Dermis microvascular lymphatic vessel endothelial cell (primary cell): ENCODE results near the gene TANC1. TPM values are rescaled to one million over a fixed set of nuclear protein-coding genes. Genes with fewer than 3 reads are reported as not detected.
A peak's percentile ranks its signal among the peaks of the same experiment; 100 is the strongest.

Source experiments
- DNase-seq, 2 donors: peaks; one replicate each; pipeline versions ENCODE4 v3.0.0 to v3.0.0-alpha.2; 2010; ENCODE audit warnings: low read depth in 2 of 2
- total RNA-seq: library from RNA; depleted of rRNA; stranded (reverse); fragments of >200 nt; gene quantifications from 2 replicates; pipeline ENCODE4 v1.2.1, GENCODE V29; 2014

TANC1 gene
- total RNA-seq, 1 donor from 2014 or later, result 49.7 TPM

DNA sequence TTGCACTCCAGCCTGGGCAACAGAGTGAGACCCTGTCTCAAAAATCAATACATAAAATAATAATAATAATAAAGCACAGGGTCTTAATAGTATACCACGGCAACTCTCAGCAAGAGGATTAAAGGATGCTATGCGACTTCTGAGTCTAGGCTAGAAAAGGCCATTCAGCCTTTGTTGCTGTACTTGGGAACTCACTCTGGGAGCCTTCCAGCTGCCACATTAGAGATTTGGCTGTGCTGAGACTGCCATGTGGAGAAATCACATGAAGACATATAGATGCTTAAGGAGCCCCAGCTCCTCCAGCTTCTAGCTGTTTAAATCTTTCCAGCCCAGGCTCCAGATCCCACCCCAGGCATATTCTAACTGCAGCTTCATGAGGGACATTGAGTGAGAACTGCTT, 8.2 kb upstream of the TANC1 start:
- no peak for DNase-seq

DNA sequence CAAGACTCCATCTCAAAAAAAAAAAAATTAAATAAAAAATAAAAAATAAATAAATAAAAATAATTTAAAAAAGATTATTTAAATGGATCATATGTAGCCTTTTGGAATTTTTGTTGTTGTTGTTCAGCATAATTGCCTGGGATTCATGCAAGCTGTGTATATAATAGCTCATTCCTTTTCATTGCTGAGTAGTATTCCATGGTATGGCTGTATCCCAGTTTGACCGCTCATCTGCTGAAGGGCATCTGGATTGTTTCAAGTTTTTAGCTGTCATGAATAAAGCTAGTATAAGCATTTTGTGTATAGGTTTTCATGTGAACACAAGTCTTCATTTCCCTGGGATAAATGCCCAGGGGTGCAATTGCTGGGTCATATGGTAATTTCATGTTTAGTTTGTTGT, 6.4 kb upstream of the TANC1 start:
- DNase-seq, result no peak

DNA sequence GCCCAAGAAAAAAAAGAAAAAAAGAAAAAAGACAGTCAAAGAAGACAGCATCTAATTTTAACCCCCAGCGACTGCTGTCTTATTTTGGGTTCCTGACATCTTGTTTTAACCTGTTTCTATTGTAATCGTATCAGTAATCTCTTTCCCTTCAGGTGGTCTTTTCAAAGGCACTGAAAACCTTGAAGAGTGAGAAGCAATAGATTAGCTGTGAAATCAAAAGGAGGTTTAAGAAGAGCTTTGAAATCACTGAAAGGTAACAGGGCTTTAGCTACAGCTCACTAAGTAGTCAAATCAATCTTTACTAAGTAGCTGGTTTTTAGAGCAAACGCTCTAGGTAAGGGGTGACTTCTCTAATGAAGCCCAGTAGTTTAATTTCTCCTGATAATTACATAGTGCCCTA, 5.4 kb upstream of the TANC1 start:
- no peak for DNase-seq

DNA sequence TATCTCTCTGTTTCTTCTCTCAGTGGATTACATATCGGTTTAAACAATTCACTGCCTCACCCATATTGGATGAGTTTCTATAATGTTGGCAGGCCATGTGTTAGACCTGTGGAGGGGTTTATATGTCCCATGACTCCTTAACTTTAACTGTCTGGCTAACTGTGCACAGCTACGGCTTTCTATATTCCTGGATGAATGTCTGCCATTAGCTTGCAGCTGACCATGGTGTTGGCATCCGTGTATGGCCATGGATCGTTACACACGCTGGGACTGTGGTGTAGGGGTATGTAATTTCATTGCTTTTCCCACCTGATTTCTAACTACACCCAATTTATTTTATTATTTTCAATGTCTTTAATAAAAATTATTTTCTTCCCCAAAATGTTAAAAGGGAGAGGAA, 3.3 kb upstream of the TANC1 start:
- DNase-seq, result no peak

DNA sequence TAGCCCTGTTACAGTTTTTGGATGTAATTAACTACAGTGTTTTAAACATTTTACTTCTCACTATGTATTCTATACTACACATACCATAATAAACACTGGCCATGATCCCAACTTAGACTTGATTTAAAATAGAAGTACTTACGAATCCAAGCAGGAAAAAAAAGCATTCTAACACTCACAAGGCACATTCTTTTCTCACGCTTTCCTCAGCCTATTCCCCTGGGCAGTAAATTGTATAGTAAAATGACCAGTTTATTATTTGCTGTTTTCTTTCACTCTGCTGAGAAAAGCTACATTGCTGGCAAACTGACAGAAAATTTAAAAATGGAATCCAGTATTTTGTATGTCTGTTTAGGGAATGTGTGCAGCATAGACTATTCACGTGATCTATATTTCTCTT, 2.8 kb upstream of the TANC1 start:
- DNase-seq, result no peak

DNA sequence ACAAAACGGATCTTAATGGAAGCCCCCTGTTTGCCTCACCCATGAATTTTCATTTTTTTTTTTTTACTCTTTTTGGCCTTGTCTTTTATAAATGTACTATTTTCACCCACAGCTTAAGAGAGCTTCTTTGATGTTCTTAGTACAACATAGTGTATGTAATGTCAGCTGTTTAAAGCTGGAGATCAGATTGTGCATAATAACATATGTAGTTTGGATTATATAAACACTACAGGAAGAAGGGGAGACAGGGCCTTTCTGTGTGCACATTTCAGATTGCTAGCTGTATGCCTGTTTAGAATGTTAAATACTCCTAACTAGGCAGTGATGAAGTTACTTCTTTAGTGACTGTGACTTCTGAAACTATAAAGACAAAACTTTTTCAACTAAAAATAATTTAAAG, 2.1 kb upstream of the TANC1 start:
- no peak for DNase-seq

DNA sequence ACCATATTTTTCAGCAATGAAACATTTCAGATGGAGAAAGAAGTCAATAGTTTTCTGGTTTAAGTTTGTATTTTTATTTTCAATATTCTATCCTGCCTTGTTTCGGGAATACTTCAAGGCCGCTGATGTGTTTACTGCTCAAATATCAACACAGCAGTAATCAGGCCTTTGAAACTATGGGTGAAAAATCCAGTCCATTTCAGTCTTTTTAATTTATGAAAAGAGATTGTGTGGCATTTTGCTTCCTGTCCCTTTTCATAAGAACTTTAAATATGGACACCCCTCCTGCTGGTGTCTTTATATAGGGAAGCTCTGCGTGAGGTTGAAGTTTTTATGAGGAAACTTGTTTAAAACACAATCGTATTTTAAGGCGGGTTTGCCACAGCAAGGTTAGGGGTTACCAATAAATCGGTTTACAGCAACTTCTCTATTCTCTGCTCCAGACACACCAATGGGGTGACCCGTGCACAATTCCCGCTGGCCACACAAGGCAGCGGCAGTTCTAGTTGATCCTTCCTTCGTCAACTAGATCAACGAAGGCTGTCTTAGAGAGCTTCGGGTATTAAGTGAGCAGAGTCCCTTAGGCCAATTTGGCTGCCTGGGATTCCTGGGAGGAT, 1.2 kb upstream of the TANC1 start:
- DNase-seq, result no peak

DNA sequence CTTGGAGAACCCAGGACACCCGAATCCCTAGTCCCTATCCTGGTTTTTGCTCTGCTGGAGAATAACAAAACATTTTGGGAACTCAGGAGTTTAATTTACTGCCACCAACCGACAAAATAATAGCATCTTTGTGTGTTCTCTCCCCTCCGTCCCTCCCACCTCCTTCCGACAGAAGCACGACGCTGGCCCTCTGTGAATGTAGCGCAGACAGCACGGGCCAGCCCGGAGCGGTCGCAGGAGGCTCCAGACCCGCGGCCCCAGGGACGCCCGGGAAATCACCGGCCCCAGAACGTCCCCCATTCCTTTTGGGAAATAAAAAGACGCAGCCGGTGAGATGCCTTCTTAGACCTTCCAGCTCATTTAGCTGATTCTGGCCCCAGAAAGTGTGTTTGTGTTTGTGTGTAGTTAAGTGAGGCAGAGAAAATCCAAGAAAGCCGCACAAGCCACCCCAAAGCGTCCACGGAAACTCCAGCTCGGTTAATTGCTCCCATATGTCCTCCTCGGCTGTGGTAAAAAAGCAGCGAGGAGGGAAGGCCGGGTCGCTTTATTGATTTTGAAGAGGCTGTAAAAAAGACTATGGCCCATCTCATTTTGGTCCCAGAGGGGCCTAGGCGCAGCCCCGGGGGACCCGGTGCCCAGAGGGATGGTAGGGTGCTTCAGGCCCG, 577 bp upstream of the TANC1 start:
- DNase-seq, result peak in 1 of 2 donors; percentile 43

DNA sequence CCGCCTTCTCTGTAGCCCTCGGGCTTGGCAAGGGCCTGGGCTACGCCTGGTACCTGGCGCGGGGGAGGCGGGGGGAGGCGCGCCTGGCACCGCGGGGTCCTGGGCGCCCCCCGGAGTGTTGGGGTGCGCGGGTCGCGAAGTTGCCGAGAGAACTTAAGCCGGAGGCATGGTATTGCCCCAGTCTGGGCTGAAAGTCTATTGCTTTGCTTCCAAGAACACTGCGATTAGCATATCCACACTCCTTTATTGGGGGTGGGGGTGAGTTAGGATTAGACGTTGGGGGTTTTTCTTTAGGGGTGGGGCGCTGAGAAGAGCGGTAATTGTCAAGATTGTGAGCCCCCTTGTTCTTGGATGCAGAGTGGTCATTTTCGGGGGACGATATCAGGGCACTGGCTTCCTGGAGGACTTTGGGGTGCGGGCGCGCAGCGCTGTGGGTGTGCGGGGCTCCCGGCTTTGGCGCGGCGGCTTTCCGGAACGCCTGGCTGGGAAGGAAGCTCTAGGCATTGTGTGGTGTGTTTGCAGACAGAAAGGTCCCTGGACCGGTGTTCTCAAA, 798 bp downstream of the TANC1 start:
- peak in 1 of 2 donors; percentile 31 for DNase-seq

DNA sequence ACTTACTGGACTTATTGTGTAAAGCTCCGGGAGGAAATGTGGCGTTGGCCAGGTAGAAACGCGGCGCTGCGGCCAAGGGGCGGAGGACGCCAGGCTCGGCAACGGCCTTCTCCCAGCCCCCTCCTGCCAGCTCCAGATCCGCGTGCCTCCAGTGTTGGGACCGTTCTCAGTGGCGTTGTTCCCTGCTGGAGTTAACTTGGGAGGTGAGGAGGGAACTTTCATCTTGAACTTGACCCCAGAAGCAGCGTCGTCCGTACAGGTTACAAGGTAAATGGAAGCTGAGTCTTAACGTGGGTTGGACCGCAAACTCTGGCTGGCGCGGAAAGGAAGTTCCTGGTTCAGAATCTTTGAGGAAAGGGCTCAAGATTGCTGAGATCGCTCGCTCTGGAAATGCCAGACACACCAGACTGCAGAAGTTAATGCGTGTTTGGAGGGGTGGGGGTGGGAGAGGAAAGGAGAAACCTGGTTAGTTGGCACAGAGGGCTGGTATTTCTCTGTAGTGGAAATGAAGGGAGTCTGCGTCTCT, 1.3 kb downstream of the TANC1 start:
- peak in 1 of 2 donors; percentile 49 for DNase-seq

DNA sequence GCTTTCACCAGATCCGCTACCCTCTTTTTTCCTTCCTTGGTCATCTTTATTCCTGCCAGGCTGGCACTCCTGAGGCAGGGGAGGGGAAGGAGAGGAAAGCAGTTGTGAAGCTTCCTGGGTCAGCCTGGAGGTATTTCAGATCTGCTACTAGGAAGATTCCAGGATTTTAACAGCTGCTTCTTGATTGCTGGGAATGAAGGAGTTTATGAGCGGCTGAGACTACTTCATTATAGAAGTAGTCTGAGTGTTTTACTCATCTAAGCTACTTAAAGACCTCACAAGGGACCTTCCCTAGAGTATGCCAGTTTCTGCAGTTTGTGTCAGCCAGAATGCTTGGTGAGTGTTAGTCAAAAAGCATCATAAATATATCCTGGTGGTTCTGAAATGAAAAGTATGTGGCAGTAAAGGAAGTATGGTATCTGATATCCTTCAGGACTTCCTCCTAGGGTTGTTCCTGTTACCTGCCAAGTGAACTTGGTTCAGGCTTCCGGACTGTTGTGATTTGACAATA, 1.9 kb downstream of the TANC1 start:
- peak; percentile 36 to 61 for DNase-seq

DNA sequence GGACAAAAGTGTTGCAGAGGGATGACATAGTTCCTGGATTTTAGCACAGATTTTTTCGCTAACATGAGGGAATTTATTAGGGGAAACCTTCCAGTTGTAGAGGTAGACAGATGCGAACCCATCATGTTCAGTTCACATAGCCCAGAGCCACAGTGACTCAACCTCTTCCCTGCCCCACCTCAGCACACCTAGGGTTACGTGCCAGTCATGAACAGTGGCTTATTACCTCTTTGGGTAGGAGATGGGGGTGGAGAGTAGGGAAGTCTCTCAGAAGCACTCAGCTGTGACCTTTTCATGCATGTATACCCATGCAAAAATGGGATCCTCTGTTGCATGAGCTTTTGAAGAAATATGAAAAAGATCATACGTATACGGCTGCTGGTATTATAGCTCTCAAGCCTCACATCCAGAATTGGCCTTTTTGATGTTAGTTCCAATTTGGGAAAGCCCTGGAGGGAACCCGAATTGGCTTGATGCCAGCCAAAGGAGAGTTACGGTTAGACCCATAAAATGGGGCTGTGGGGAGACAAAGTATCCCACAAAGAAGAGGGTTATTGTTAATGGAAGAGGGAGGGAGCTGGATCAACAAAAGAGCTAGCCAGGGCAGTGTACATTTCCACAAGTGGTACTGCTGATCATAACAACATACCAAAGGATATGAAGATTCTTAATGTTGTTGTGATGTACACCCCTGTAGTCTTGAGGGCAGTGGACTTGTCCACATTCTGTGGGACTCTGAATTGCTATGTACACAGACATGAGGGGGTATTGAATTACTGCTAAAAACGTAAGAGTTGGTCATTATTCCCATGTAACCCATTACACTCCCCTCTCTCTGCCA, 4.9 kb downstream of the TANC1 start:
- DNase-seq, result no peak

DNA sequence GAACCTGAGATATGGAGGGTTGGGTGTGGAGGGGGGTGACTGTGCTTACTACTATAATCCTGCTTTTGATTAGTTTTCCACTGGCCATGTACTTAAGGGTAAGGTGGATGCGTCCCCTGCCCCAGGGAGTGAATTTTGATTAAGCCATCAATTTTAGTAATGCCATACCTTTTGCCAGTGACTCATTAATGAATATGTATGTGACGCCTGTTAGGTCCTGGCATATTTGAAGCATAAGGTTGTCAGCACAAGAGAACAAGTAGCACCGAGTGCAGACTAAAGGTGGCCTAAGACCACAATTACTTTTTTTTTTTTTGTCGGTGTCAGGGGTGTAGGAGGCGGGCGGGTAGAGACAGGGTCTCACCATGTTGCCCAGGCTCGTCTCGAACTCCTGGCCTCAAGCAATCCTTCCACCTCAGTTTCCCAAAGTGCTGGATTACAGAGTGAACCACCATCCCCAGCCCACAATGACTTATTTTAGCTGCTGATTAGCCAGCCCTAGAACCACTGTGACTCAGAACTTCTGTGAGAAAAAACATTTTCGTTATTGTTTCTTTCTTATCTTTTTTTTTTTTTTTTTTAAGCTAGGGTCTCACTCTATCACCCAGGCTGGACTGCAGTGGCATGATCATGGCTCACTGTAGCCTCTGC, 7.0 kb downstream of the TANC1 start:
- DNase-seq, result no peak

DNA sequence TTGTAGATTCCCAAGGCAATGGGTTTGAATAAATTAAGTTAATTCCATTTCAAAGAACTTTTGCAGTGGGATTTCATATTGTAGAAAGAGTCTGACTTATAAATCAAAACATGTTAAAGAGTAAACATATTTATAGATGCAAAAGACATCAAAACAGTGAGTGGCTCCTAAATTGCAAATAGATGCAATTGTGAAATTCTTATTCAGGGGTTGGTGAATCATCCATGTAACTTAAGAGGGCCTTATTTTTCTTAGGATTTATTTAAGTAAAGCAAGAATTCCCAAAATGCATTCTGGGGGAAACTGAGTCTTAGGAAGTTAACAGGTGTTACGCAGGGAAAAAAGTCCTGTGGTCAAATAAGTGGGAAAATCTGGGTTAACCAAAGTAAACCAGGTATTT, 11.3 kb downstream of the TANC1 start:
- DNase-seq, result no peak

DNA sequence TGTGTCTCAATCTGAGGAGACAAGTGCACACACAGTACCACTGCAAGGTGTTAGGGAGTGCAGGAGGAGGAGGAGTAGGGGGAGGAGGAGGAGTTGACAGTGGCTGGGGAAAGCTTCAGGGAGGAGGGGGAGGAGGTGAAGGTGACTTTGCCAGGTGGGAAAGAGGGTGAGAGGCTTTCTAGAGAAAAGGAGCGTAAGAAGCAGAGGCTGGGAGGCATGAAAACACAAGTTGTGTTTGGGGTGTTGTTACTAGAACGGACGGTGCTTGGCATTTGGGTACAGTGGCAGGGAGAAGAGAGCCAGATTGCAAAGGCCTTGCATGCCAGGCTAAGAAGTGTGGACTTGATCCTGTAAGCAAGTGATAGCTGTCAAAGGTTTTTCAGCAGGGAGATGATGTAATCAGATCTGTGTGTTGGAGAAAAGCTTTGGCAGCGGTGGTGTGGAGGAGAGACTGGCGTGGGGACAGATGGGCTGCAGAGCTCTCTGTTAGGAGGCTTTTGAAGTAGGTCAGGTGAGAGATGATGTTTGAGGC, 16.2 kb downstream of the TANC1 start:
- no peak for DNase-seq

DNA sequence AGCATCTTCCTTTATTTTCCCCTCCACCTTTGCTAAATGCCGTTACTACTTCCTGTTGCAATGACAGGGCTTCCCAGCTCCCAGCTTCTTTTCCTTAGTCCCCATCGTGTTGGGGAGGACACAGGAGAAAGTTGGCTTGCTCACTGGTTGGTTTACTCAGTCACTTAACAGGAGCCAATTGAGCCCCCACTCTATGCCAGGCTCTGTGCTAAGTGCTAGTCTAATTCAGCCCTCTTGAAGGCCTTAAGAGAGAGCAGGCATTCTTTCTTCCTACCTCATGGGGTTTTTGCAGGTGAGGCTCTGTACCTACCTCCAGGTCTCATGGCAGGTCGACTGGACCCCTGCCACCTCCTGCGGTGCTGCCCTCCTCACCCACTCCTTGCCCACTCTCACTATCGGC, 20.1 kb downstream of the TANC1 start:
- no peak for DNase-seq

DNA sequence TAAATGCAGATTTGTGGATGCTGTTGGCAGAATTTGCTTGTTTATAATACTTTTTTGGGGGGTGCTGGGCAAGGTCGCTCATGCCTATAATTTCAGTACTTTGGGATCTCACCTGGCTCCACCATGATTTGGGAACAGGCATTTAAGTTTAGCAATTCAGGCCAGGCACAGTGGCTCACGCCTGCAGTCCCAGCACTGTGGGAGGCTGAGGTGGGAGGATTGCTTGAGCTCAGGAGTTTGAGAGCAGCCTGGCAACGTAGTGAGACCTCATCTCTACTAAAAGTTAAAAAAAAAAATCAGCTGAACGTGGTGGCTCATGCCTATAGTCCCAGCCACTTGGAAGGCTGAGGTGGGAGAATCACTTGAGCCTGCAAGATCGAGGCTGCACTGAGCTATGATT, 20.7 kb downstream of the TANC1 start:
- no peak for DNase-seq

DNA sequence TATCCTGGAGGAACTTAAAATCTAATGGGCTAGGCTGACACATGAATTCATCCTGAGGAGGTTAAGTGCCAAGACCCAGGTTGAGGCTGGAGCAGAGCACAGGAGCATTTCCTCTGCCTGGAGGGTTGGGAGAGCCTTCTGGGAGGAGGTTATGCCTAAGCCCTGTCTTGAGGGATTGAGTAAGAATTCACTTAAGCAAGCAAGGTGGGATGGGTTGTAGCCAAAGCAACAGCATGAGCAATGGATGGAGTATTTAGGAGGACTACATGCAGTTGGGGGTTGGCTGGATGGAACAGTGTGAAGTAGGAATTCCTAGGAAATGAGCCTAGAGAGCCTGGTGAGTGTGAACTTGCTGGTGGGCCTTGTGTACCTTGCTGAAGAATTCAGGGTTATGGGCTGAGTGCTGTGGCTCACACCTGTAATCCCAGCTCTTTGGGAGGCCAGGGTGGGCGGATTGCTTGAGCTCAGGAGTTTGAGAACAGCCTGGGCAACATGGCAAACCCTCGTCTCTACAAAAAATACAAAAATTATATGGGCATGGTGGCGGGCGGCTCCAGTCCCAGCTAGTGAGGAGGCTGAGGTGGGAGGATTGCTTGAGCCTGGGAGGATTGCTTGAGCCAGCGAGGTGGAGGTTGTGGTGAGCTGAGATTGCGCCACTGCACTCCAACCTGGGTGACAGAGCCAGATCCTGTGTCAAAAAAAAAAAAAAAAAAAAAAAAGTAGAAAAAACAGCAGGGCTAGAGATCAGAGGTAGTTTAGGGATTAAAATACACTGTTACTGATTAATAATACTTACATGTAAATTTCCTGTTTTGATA, 22.2 kb downstream of the TANC1 start:
- DNase-seq, result no peak

DNA sequence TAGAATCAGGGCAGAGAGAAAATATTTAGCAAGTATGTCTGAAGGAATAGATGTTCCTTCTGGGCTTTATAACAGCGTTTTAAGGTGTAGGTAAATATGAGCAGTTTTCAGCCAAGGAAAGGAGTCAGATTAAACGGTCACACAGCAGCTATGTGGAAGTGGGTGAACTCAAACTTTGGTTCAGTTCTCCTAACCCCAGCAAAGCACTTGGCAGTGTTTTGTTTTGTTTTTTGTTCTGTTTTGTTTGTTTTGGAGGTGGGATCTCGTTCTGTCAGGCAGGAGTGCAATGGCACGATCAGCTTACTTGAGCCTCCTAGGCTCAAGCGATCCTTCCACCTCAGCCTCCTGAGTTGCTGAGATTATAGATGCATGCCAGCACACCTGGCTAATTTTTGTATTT, 24.6 kb downstream of the TANC1 start:
- no peak for DNase-seq
